Endothelial cell of umbilical vein (primary cell): ENCODE data around the gene ADAMTS12. TPM values are rescaled to one million over a fixed set of nuclear protein-coding genes. Genes with fewer than 3 reads are reported as not detected.

Experiments used
- BruUV-seq: library from RNA; stranded (reverse); fragments of 400-500 nt; replicated peaks from 2 replicates; lab custom pipeline; 2021; lab: Mats Ljungman, UMichigan
- CTCF ChIA-PET: fragments of 300-600, 350-600 bp; sonication (Branson Sonifier 250); formaldehyde crosslinking; loops from one replicate; lab custom pipeline; 2021; ENCODE audit warnings: antibody characterized with exemption, inconsistent platforms; lab: Charles Lee
- POLR2A ChIA-PET: fragments of 300-600, 350-600 bp; sonication (Branson Sonifier 250); formaldehyde crosslinking; loops from one replicate; lab custom pipeline; 2021; ENCODE audit warnings: antibody characterized with exemption, inconsistent platforms; lab: Charles Lee
- DNase-seq: peaks from one replicate; pipeline ENCODE4 v3.0.0-alpha.2; 2011; ENCODE audit warnings: low read depth, low spot score
- FAIRE-seq: peaks from 2 replicates; lab custom pipeline; 2011; peaks lifted over from hg19 to GRCh38; lab: Jason Lieb, UNC
- H2AFZ ChIP-seq: 2 replicates; pipeline ENCODE4 v1.6.0; 2012; ENCODE audit warnings: low read depth, low read length, control low read depth, inconsistent platforms
- H3K27ac ChIP-seq: 2 replicates; pipeline ENCODE4 v1.5.1; 2011; ENCODE audit warnings: low read depth, mild to moderate bottlenecking, control low read depth, low read length, moderate library complexity; ENCODE audit not compliant: insufficient read depth
- H3K27me3 ChIP-seq, 2 experiments: 2 replicates each; pipeline versions ENCODE4 v1.6.0 to v1.6.1; 2011; ENCODE audit warnings: low read length in 2 of 2, mixed read lengths in 1 of 2; ENCODE audit not compliant: control insufficient read depth in 2 of 2, insufficient read depth in 2 of 2
- H3K36me3 ChIP-seq, 2 experiments: 2 replicates in 1 of 2; 3 replicates in 1 of 2; pipeline ENCODE4 v1.5.1; 2011; ENCODE audit warnings: low read length in 2 of 2, mild to moderate bottlenecking in 1 of 2, moderate library complexity in 1 of 2; ENCODE audit not compliant: control insufficient read depth in 2 of 2, insufficient read depth in 2 of 2; ENCODE audit errors: extremely low read depth in 1 of 2
- H3K4me1 ChIP-seq: 3 replicates; pipeline ENCODE4 v1.5.1; 2011; ENCODE audit warnings: mild to moderate bottlenecking, low read length; ENCODE audit not compliant: control insufficient read depth, insufficient read depth; ENCODE audit errors: extremely low read depth
- H3K4me2 ChIP-seq: 2 replicates; pipeline ENCODE4 v1.6.1; 2011; ENCODE audit warnings: low read length, control low read depth, mixed read lengths; ENCODE audit not compliant: insufficient read depth
- H3K4me3 ChIP-seq, 3 experiments: fragments of 200-600 bp in 1 of 3; sonication (generic), shearing (Covaris generic) in 1 of 3; replicated peaks in 1 of 3; 2 replicates each; pipeline ENCODE4 v1.5.1; 2011 to 2016; ENCODE audit warnings: control low read depth in 3 of 3, low read length in 3 of 3, mild to moderate bottlenecking in 2 of 3, inconsistent platforms in 1 of 3, low read depth in 1 of 3, moderate library complexity in 1 of 3; ENCODE audit not compliant: insufficient read depth in 1 of 3
- H3K79me2 ChIP-seq: 2 replicates; pipeline ENCODE4 v1.6.0; 2012; ENCODE audit warnings: low read length, inconsistent platforms; ENCODE audit not compliant: control insufficient read depth, insufficient read depth
- H3K9ac ChIP-seq: replicated peaks from 2 replicates; pipeline ENCODE3; 2011; ENCODE audit warnings: low read length, control low read depth; ENCODE audit not compliant: insufficient read depth; ENCODE audit errors: extremely low read depth
- H3K9me1 ChIP-seq: replicated peaks from 3 replicates; pipeline ENCODE4 v1.6.0; 2011; ENCODE audit warnings: mild to moderate bottlenecking, low read length; ENCODE audit not compliant: control insufficient read depth, insufficient read depth; ENCODE audit errors: extremely low read depth
- H3K9me3 ChIP-seq: replicated peaks from 2 replicates; pipeline ENCODE4 v1.5.1; 2012; ENCODE audit warnings: low read length, inconsistent platforms; ENCODE audit not compliant: control insufficient read depth, insufficient read depth
- H4K20me1 ChIP-seq: replicated peaks from 2 replicates; pipeline ENCODE3; 2011; ENCODE audit warnings: mild to moderate bottlenecking, low read length; ENCODE audit not compliant: control insufficient read depth, insufficient read depth; ENCODE audit errors: extremely low read depth
- CTCF ChIP-seq, 2 donors: IDR thresholded peaks; 1 replicate in 1 of 2; 2 replicates in 1 of 2; pipeline ENCODE4 v1.5.1; 2011; ENCODE audit warnings: low read length in 2 of 2, mild to moderate bottlenecking in 2 of 2, moderate library complexity in 2 of 2, control low read depth in 1 of 2, inconsistent platforms in 1 of 2, low read depth in 1 of 2; ENCODE audit not compliant: insufficient read depth in 1 of 2; ENCODE audit errors: extremely low read depth in 1 of 2
- EZH2 ChIP-seq: IDR thresholded peaks from 2 replicates; pipeline ENCODE4 v1.6.1; 2012; ENCODE audit warnings: borderline replicate concordance, low read depth, mild to moderate bottlenecking, moderate library complexity, low read length, inconsistent platforms; ENCODE audit not compliant: severe bottlenecking
- FOS ChIP-seq: IDR thresholded peaks from 2 replicates; pipeline ENCODE4 v1.6.1; 2011; ENCODE audit warnings: mild to moderate bottlenecking, low read length, moderate library complexity, borderline replicate concordance; ENCODE audit not compliant: insufficient read depth
- GATA2 ChIP-seq: IDR thresholded peaks from 2 replicates; pipeline ENCODE4 v1.7.0; 2011; ENCODE audit warnings: low read depth, mild to moderate bottlenecking, moderate library complexity, mixed read lengths, low read length; ENCODE audit not compliant: insufficient read length, insufficient read depth
- JUN ChIP-seq: IDR thresholded peaks from 2 replicates; pipeline ENCODE4 v1.6.1; 2011; ENCODE audit warnings: borderline replicate concordance, low read depth; ENCODE audit not compliant: insufficient read length, insufficient read depth
- MYC ChIP-seq: IDR thresholded peaks from one replicate; pipeline ENCODE4 v1.6.1; 2011; ENCODE audit warnings: mild to moderate bottlenecking, low read depth, low read length
- POLR2A ChIP-seq: IDR thresholded peaks from 2 replicates; pipeline ENCODE4 v1.6.1; 2012; ENCODE audit warnings: low read depth, mild to moderate bottlenecking, control low read depth, low read length
- POLR2AphosphoS5 ChIP-seq: IDR thresholded peaks from 2 replicates; pipeline ENCODE4 v1.6.1; 2012; ENCODE audit warnings: low read depth, mild to moderate bottlenecking, control low read depth, low read length, moderate library complexity; ENCODE audit not compliant: insufficient read depth
- dilution Hi-C: fragments of 300-500 bp; cut with MboI; formaldehyde crosslinking; loops from one replicate; pipeline ENCODE4 v1.15.0; 2019; ENCODE audit warnings: low sequenced_read_pairs; ENCODE audit not compliant: extremely low pct_ligation_motif_present
- intact Hi-C: fragments of 100-400 bp; cut with micrococcal nuclease; formaldehyde crosslinking; loops from one replicate; pipeline ENCODE4 v1.10.0; 2022
- polyA plus RNA-seq, 4 experiments: library from polyadenylated mRNA; depleted of rRNA in 3 of 4; stranded (reverse) in 3 of 4; unstranded in 1 of 4; fragments of >200 nt; gene quantifications; 2 replicates each; pipeline versions ENCODE4 v1.2.1 to v1.2.3, GENCODE V29; 2011 to 2012; ENCODE audit warnings: missing spikeins in 1 of 4
- total RNA-seq: library from RNA; stranded (reverse); gene quantifications from 2 replicates; pipeline ENCODE4 v1.2.3, GENCODE V29; 2021
- TF ChIP-seq, protein P1 (sequence below): IDR thresholded peaks from 2 replicates; pipeline ENCODE4 v1.6.1; 2011; ENCODE audit not compliant: insufficient read depth, insufficient read length

Gene ADAMTS12
- total and polyA plus RNA-seq, 2 donors (not counting 3 experiments of a cell fraction or from before 2014, with no cell fraction given): 0.88 TPM; not detected in 1

- FAIRE-seq: no peak
- Histone ChIP-seq H3K4me2 (no peak overlapping the region), H3K4me1 (peaks cover 17% of the 10 kb centered on the region), H3K27me3 (no peaks in the 10 kb centered on the region), H3K9me3 (no peaks in the 10 kb centered on the region), H3K4me3 (no peak overlapping the region), H3K9ac (no peak overlapping the region), H3K9me1 (no peaks in the 10 kb centered on the region), H3K27ac (no peak overlapping the region), H3K36me3 (no peaks in the 10 kb centered on the region), H2AFZ (no peak overlapping the region), H4K20me1 (no peaks in the 10 kb centered on the region), H3K79me2 (no peaks in the 10 kb centered on the region)
- POLR2A ChIA-PET: no interaction called here
- TF ChIP-seq CTCF (IDR thresholded peaks at IDR 0.05; ENCODE audit: extremely low read depth in 1 of 2, insufficient read depth in 1 of 2, low read depth in 1 of 2, low read length in 2 of 2) (no peak), JUN (no peak), GATA2 (no peak), POLR2A (no peak), POLR2AphosphoS5 (no peak), FOS (no peak), EZH2 (no peak), MYC (no peak)
- TF ChIP-seq, protein P1, sequence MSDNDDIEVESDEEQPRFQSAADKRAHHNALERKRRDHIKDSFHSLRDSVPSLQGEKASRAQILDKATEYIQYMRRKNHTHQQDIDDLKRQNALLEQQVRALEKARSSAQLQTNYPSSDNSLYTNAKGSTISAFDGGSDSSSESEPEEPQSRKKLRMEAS: no peak
- DNase-seq: no peak
- BruUV-seq: no TSS peak
- dilution Hi-C loops: no loop called here
- intact Hi-C loops: no loop called here
- CTCF ChIA-PET: no interaction called here
Observed at GRCh38 chr5:33848554-33848953, 43.2 kb downstream of the ADAMTS12 start.
